GM12864 (cell line): ENCODE measurements around the gene GIPC3.

Source experiments
- DNase-seq: peaks from one replicate; pipeline ENCODE4 v3.0.0-alpha.2; 2011; ENCODE audit warnings: low read depth
- H3K4me3 ChIP-seq: 2 replicates; pipeline ENCODE4 v1.5.1; 2011; ENCODE audit warnings: mild to moderate bottlenecking, low read depth, low read length, control low read depth
- CTCF ChIP-seq: IDR thresholded peaks from 2 replicates; pipeline ENCODE4 v1.5.1; 2011; ENCODE audit warnings: low read depth, mild to moderate bottlenecking, moderate library complexity, low read length, control low read depth, inconsistent platforms; ENCODE audit errors: missing control alignments

GIPC3 gene

GRCh38 chr19:3573162-3573857 is 12.0 kb upstream of the GIPC3 start:
- no peak for TF ChIP-seq CTCF
- DNase-seq = no peak

GRCh38 chr19:3573858-3574637 is 11.2 kb upstream of the GIPC3 start:
- DNase-seq = peak; percentile 85
- no peak for TF ChIP-seq CTCF

More at GRCh38 chr19:3573162-3573857, 12.0 kb upstream of the GIPC3 start:
- peak overlapping the region; percentile 97 for H3K4me3 ChIP-seq

GRCh38 chr19:3575260-3575741 is 10.0 kb upstream of the GIPC3 start:
- DNase-seq = no peak
- no peak overlapping the region for H3K4me3 ChIP-seq
- peak; percentile 58 for TF ChIP-seq CTCF

More at GRCh38 chr19:3573858-3574637, 11.2 kb upstream of the GIPC3 start:
- peak overlapping the region; percentile 97 for H3K4me3 ChIP-seq

- DNase-seq = no peak
- no peak for TF ChIP-seq CTCF
- no peak overlapping the region for H3K4me3 ChIP-seq
Observed at GRCh38 chr19:3575949-3576673, 9.2 kb upstream of the GIPC3 start.

- TF ChIP-seq CTCF = no peak
- no peak overlapping the region for H3K4me3 ChIP-seq
- no peak for DNase-seq
Observed at GRCh38 chr19:3576696-3577443, 8.4 kb upstream of the GIPC3 start.

- TF ChIP-seq CTCF = no peak
- H3K4me3 ChIP-seq = no peak overlapping the region
- no peak for DNase-seq
Observed at GRCh38 chr19:3577723-3578344, 7.4 kb upstream of the GIPC3 start.
